T-cell (primary cell): ENCODE measurements around the gene ING5. TPM values are rescaled to one million over a fixed set of nuclear protein-coding genes. Genes with fewer than 3 reads are reported as not detected.
"Not testable (repeated sequence)": the region's sequence is repeated elsewhere in the genome, so short reads cannot be mapped to it uniquely, and the experiment has no call there.

Experiments used
- ATAC-seq, 4 experiments: fragments of 200-7000 bp in 3 of 4; fragments of 150-1000 bp in 1 of 4; cut with Tn5 transposase; replicated peaks in 1 of 4; 1 replicate in 3 of 4; 2 replicates in 1 of 4; pipeline ENCODE4 v1.10.0; 2021; ENCODE audit warnings: moderate library complexity in 3 of 4, mild to moderate bottlenecking in 2 of 4, moderate number of reproducible peaks in 1 of 4
- CTCF ChIA-PET, 2 donors: fragments of 300-600 bp; sonication (Branson Sonifier 250); formaldehyde crosslinking; loops; one replicate each; lab custom pipeline; 2022; ENCODE audit warnings: antibody characterized with exemption in 2 of 2; lab: Charles Lee
- POLR2A ChIA-PET, 2 donors: fragments of 300-600 bp; sonication (Branson Sonifier 250); formaldehyde crosslinking; loops; one replicate each; lab custom pipeline; 2022; ENCODE audit warnings: antibody characterized with exemption in 2 of 2; lab: Charles Lee
- DNase-seq, 35 experiments: peaks; one replicate each; pipeline versions ENCODE4 v3.0.0 to v3.0.0-alpha.2; 2013 to 2023
- H3K27ac ChIP-seq: one replicate; pipeline ENCODE4 v1.5.1; 2013; ENCODE audit warnings: low read length
- H3K27me3 ChIP-seq, 2 experiments: replicated peaks in 1 of 2; 1 replicate in 1 of 2; 2 replicates in 1 of 2; pipeline versions ENCODE4 v1.6.1 to v1.7.0; 2013; ENCODE audit warnings: low read length in 1 of 2, mixed read lengths in 1 of 2; ENCODE audit not compliant: control insufficient read depth in 2 of 2, insufficient read depth in 2 of 2; ENCODE audit errors: extremely low read depth in 1 of 2
- H3K36me3 ChIP-seq, 2 donors: 1 replicate in 1 of 2; 2 replicates in 1 of 2; pipeline versions ENCODE4 v1.6.1 to v1.7.0; 2013; ENCODE audit warnings: low read length in 1 of 2; ENCODE audit not compliant: control insufficient read depth in 2 of 2, insufficient read depth in 1 of 2; ENCODE audit errors: extremely low read depth in 1 of 2
- H3K4me1 ChIP-seq, 2 experiments: 1 replicate in 1 of 2; 2 replicates in 1 of 2; pipeline versions ENCODE4 v1.6.1 to v1.7.0; 2013; ENCODE audit warnings: low read length in 2 of 2, mixed read lengths in 1 of 2; ENCODE audit not compliant: insufficient read depth in 2 of 2, control insufficient read depth in 1 of 2; ENCODE audit errors: extremely low read depth in 1 of 2
- H3K4me3 ChIP-seq, 2 donors: 1 replicate in 1 of 2; 2 replicates in 1 of 2; pipeline versions ENCODE4 v1.5.1 to v1.7.0; 2013; ENCODE audit warnings: mild to moderate bottlenecking in 2 of 2, low read length in 1 of 2, moderate library complexity in 1 of 2; ENCODE audit not compliant: control insufficient read depth in 1 of 2; ENCODE audit errors: extremely low read depth in 1 of 2
- H3K9me3 ChIP-seq: 2 replicates; pipeline ENCODE4 v1.7.0; 2013
- H3K27ac Mint-ChIP-seq, 2 donors: one replicate each; pipeline ENCODE4 v1.8.0; 2020 to 2021; ENCODE audit warnings: mild to moderate bottlenecking in 2 of 2, mixed read lengths in 2 of 2
- H3K27me3 Mint-ChIP-seq, 2 donors: one replicate each; pipeline ENCODE4 v1.8.0; 2021 to 2022; ENCODE audit warnings: mixed read lengths in 2 of 2
- H3K36me3 Mint-ChIP-seq: one replicate; pipeline ENCODE4 v1.8.0; 2021; ENCODE audit warnings: mixed read lengths
- H3K4me1 Mint-ChIP-seq, 3 donors: one replicate each; pipeline ENCODE4 v1.8.0; 2020 to 2022; ENCODE audit warnings: mixed read lengths in 3 of 3, mild to moderate bottlenecking in 1 of 3
- H3K4me3 Mint-ChIP-seq, 3 donors: one replicate each; pipeline ENCODE4 v1.8.0; 2020 to 2022; ENCODE audit warnings: mild to moderate bottlenecking in 3 of 3, mixed read lengths in 3 of 3, moderate library complexity in 3 of 3
- H3K9me3 Mint-ChIP-seq, 3 donors: one replicate each; pipeline ENCODE4 v1.8.0; 2020 to 2022; ENCODE audit warnings: mixed read lengths in 3 of 3
- WGBS: methylation state at CpG from one replicate; pipeline ENCODE4 v1.1.5; 2013; ENCODE audit warnings: missing lambda C conversion rate; ENCODE audit not compliant: insufficient coverage; 5-methylcytosine and 5-hydroxymethylcytosine counted together
- total RNA-seq, 35 experiments: library from RNA in 6 of 35; stranded (reverse) in 6 of 35; fragments of 120-200 nt in 1 of 35; gene quantifications; one replicate each; pipeline versions ENCODE4 v1.2.1 to v1.2.4 and lab custom pipeline; 2013 to 2026

The ING5 gene
- total RNA-seq, 5 donors from 2014 or later (not counting 1 experiment from before 2014, with no cell fraction given), result 63.0 to 98.0 (median 77.4) TPM

DNA sequence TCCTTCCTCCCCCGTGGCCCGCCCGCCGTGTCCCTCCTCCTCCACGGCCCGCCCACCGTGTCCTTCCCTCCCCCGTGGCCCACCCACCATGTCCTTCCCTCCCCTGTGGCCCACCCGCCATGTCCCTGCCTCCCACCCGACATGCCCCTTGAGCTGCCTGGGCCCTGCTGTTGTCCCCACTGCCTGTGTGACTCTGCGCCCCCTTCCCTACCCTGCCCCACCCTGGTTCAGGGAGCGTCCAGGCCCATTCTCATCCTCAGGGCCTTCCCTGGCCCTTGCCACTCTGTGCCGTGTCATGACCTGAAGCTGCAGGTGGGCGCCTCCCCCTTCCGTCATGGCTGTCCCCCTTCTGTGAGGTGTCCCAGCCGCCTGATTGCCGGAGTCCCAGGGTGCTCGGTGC is 53.3 kb downstream of the ING5 start:
- Histone ChIP-seq H3K4me3 (no peak overlapping the region), H3K9me3 (no peaks in the 10 kb centered on the region), H3K27ac (no peak overlapping the region), H3K4me1 (peaks cover 0 to 15% of the 10 kb centered on the region in 2 experiments), H3K27me3 (no peaks in the 10 kb centered on the region), H3K36me3 (peaks cover 22 to 30% of the 10 kb centered on the region in 2 donors)
- ChIA-PET POLR2A (no interaction called here), CTCF (no interaction called here)
- peaks cover 25% of the 10 kb centered on the region for H3K36me3 Mint-ChIP-seq
- no peaks in the 10 kb centered on the region for H3K9me3 Mint-ChIP-seq
- no peak for DNase-seq
- WGBS, result 96% methylated on average over 12 of the region's 18 CpGs
- ATAC-seq, result no peak
- H3K27ac Mint-ChIP-seq, result no peak overlapping the region
- H3K4me3 Mint-ChIP-seq, result no peak overlapping the region
- H3K27me3 Mint-ChIP-seq, result no peaks in the 10 kb centered on the region
- H3K4me1 Mint-ChIP-seq, result peaks cover 0 to 6% (median 0%) of the 10 kb centered on the region in 3 donors

DNA sequence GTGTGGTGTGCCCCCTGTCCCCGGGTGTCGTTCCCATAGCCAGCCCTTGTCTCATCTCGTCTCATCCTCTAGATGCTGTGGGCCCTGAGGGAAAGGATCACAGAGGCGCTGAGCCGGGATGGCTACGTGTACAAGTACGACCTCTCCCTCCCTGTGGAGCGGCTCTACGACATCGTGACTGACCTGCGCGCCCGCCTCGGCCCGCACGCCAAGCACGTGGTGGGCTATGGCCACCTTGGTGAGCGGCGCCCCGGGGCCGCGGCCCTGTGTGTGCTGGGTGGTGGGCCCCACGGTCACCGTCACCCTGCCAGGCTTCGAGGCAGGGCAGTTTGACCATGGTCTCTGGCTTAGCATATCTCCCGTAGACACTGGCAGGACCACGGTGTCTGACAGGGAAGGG is 53.9 kb downstream of the ING5 start:
- Histone ChIP-seq H3K27ac (no peak overlapping the region), H3K9me3 (no peaks in the 10 kb centered on the region), H3K4me1 (peaks cover 0 to 20% of the 10 kb centered on the region in 2 experiments), H3K4me3 (no peak overlapping the region), H3K36me3 (peaks cover 22 to 30% of the 10 kb centered on the region in 2 donors), H3K27me3 (peaks cover 0 to 3% of the 10 kb centered on the region in 2 experiments)
- peaks cover 0 to 1% (median 1%) of the 10 kb centered on the region in 3 donors for H3K9me3 Mint-ChIP-seq
- DNase-seq, result no peak
- ChIA-PET POLR2A (no interaction called here), CTCF (no interaction called here)
- H3K36me3 Mint-ChIP-seq, result peaks cover 27% of the 10 kb centered on the region
- H3K4me3 Mint-ChIP-seq, result no peak overlapping the region
- H3K4me1 Mint-ChIP-seq, result peaks cover 0 to 7% (median 1%) of the 10 kb centered on the region in 3 donors
- no peak overlapping the region for H3K27ac Mint-ChIP-seq
- no peak for ATAC-seq
- WGBS, result 95% methylated on average over 19 of the region's 27 CpGs
- H3K27me3 Mint-ChIP-seq, result no peaks in the 10 kb centered on the region

DNA sequence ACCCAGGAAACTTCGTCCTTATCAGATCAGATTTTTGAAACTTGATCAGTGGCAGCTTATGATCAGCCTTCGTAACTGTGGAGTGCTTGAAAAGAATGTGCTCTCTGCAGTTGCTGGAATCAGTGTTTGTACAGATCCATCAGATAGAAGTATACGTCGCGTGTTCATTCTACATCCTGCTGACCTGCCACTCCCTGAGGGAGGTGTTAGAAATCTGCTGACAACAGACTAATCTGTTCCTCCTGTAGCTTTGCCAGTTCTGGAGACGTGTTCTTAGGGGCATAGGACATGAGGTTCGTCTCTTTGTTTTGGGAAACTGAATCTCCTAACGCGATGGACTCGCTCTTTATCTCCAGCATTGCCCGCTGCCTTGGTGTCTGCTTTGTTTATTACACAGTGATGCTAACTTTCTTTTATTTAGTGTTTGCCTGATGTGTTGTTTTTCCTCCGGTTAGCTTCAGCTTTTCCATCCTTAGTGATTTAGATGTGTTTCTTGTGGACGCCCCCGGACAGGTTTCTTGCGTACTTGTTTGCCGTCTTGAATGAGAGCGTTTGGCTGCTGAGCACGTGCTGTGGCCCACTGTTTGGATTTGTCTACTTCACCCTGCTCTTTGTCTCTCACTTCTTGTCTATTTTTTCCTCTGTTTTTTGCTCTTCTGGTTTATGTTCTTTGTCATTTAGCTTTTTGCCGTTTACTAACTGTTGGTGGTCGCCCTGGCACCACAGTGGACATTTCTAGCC is 57.4 kb downstream of the ING5 start:
- Mint-ChIP-seq H3K27ac (peak overlapping the region in 1 of 2 donors; percentile 2), H3K27me3 (no peaks in the 10 kb centered on the region), H3K4me3 (no peak overlapping the region), H3K4me1 (peaks cover 16 to 31% (median 20%) of the 10 kb centered on the region in 3 donors), H3K36me3 (peaks cover 29% of the 10 kb centered on the region), H3K9me3 (peaks cover 0 to 3% (median 3%) of the 10 kb centered on the region in 3 donors)
- peaks cover 14 to 20% of the 10 kb centered on the region in 2 donors for H3K36me3 ChIP-seq
- ChIA-PET POLR2A (no interaction called here), CTCF (no interaction called here)
- no peaks in the 10 kb centered on the region for H3K9me3 ChIP-seq
- WGBS, result 74% methylated on average over 10 of the region's 20 CpGs
- peaks cover 0 to 3% of the 10 kb centered on the region in 2 experiments for H3K27me3 ChIP-seq
- ATAC-seq (no peak), DNase-seq (peak in 1 of 35 experiments; percentile 34)
- no peak overlapping the region for H3K4me3 ChIP-seq
- H3K4me1 ChIP-seq, result peaks cover 0 to 53% of the 10 kb centered on the region in 2 experiments
- H3K27ac ChIP-seq, result no peak overlapping the region

DNA sequence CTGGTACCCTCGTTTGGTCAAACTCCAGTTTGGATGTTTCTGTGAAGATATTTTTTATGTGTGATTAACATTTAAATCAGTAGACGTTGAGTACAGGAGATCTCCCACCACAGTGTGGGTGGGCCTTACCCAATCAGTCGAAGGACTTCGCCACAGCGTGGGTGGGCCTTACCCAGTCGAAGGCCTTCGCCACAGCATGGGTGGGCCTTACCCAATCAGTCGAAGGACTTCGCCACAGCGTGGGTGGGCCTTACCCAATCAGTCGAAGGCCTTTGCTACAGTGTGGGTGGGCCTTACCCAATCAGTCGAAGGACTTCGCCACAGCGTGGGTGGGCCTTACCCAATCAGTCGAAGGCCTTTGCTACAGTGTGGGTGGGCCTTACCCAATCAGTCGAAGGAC is 58.1 kb downstream of the ING5 start:
- H3K9me3 Mint-ChIP-seq, H3K9me3 ChIP-seq, DNase-seq, POLR2A ChIA-PET, H3K27me3 ChIP-seq, H3K4me3 Mint-ChIP-seq, CTCF ChIA-PET, H3K4me3 ChIP-seq, H3K27me3 Mint-ChIP-seq, H3K27ac ChIP-seq, ATAC-seq: not testable (repeated sequence)
- Mint-ChIP-seq H3K4me1 (peaks cover 16 to 35% (median 20%) of the 10 kb centered on the region in 3 donors), H3K36me3 (peaks cover 28% of the 10 kb centered on the region), H3K27ac (peak overlapping the region in 1 of 2 donors; percentile 2)
- peaks cover 9 to 18% of the 10 kb centered on the region in 2 donors for H3K36me3 ChIP-seq
- no CpG with 5 or more reads among the region's 16 CpGs for WGBS
- peaks cover 0 to 60% of the 10 kb centered on the region in 2 experiments for H3K4me1 ChIP-seq

DNA sequence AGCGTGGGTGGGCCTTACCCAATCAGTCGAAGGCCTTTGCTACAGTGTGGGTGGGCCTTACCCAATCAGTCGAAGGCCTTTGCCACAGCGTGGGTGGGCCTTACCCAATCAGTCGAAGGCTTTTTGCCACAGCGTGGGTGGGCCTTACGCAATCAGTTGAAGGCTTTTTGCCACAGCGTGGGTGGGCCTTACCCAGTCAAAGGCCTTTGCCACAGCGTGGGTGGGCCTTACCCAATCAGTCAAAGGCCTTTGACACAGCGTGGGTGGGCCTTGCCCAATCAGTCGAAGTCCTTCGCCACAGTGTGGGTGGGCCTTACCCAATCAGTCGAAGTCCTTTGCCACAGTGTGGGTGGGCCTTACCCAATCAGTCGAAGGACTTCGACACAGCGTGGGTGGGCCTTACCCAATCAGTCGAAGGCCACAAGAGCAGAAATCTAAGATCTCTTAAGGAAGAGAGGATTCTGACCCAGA is 58.5 kb downstream of the ING5 start:
- no peaks in the 10 kb centered on the region for H3K27me3 Mint-ChIP-seq
- no peak overlapping the region for H3K27ac ChIP-seq
- H3K27ac Mint-ChIP-seq, result no peak overlapping the region
- no peaks in the 10 kb centered on the region for H3K9me3 ChIP-seq
- H3K4me3 ChIP-seq, result no peak overlapping the region
- H3K4me1 Mint-ChIP-seq, result peaks cover 16 to 35% (median 20%) of the 10 kb centered on the region in 3 donors
- peaks cover 0 to 3% of the 10 kb centered on the region in 2 experiments for H3K27me3 ChIP-seq
- ATAC-seq, result no peak
- H3K9me3 Mint-ChIP-seq, result peaks cover 0 to 3% (median 3%) of the 10 kb centered on the region in 3 donors
- POLR2A ChIA-PET, result no interaction called here
- CTCF ChIA-PET, result no interaction called here
- DNase-seq, result no peak
- H3K4me1 ChIP-seq, result peaks cover 0 to 63% of the 10 kb centered on the region in 2 experiments
- 93% methylated on average over 11 of the region's 17 CpGs for WGBS
- no peak overlapping the region for H3K4me3 Mint-ChIP-seq
- H3K36me3 ChIP-seq, result peaks cover 7 to 13% of the 10 kb centered on the region in 2 donors
- H3K36me3 Mint-ChIP-seq, result peaks cover 28% of the 10 kb centered on the region

DNA sequence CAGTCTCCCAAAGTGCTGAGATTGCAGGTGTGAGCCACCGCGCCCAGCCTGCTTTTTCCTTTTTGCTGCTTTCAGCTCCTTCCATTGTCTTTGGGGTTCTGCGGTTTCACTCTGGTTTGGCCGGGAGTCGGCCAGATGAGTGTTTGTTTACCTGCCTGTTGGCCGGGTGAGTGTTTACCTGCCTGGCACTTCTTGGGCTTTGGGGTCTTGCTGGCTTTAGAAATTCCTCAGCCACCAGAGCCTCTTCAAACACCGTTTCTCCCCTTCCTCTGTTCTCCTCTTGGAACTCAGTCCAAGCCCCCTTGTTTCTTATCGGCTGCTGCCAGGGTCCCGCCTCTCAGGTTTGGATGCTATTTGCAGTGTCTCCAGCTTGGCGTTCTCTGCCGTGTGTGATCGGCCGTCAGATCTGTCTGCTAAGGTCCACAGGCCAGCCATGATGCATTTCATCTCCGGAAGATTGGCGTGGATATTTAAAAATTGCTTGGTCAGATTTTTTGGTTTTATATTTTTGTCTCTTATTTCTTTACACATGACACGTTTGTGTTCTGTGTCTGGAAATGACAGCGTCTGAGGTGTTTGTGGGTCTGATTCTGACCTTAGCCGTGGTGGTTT is 60.6 kb downstream of the ING5 start:
- peak overlapping the region; percentile 89 for H3K27ac ChIP-seq

More for the DNA sequence above, 60.6 kb downstream of the ING5 start:
- DNase-seq (peak in 5 of 35 experiments; percentile 6 to 22 (median 16)), ATAC-seq (peak in 3 of 4 experiments; percentile 4 to 35 (median 24))
- WGBS, result 70% methylated on average over 14 of the region's 18 CpGs
- Histone ChIP-seq H3K4me1 (peaks cover 0 to 63% of the 10 kb centered on the region in 2 experiments), H3K27me3 (peaks cover 0 to 3% of the 10 kb centered on the region in 2 experiments), H3K4me3 (peak overlapping the region in 1 of 2 donors; percentile 42), H3K36me3 (no peaks in the 10 kb centered on the region), H3K9me3 (no peaks in the 10 kb centered on the region)
- CTCF ChIA-PET, result interaction anchor here in 1 of 2 donors (1.0 to 1.5 kb wide), 4 partner anchors 21 to 116 kb away, joined by 4 to 10 read pairs (median 5); no protein-coding TSS in a partner anchor
- H3K36me3 Mint-ChIP-seq, result peaks cover 22% of the 10 kb centered on the region
- POLR2A ChIA-PET, result interaction anchor here in 1 of 2 donors (0.6 to 2.0 kb wide), 2 partner anchors 76 to 106 kb away, joined by 3 to 9 read pairs; partner anchors contain the start of gene DTYMK
- no peaks in the 10 kb centered on the region for H3K27me3 Mint-ChIP-seq
- peak overlapping the region; percentile 67 to 71 (median 69) for H3K4me3 Mint-ChIP-seq
- peak overlapping the region; percentile 86 to 88 for H3K27ac Mint-ChIP-seq
- H3K4me1 Mint-ChIP-seq, result peaks cover 16 to 35% (median 20%) of the 10 kb centered on the region in 3 donors
- H3K9me3 Mint-ChIP-seq, result peaks cover 0 to 3% (median 3%) of the 10 kb centered on the region in 3 donors
